ENCODE data around the gene TSC1.

- TF ChIP-seq, protein P1, sequence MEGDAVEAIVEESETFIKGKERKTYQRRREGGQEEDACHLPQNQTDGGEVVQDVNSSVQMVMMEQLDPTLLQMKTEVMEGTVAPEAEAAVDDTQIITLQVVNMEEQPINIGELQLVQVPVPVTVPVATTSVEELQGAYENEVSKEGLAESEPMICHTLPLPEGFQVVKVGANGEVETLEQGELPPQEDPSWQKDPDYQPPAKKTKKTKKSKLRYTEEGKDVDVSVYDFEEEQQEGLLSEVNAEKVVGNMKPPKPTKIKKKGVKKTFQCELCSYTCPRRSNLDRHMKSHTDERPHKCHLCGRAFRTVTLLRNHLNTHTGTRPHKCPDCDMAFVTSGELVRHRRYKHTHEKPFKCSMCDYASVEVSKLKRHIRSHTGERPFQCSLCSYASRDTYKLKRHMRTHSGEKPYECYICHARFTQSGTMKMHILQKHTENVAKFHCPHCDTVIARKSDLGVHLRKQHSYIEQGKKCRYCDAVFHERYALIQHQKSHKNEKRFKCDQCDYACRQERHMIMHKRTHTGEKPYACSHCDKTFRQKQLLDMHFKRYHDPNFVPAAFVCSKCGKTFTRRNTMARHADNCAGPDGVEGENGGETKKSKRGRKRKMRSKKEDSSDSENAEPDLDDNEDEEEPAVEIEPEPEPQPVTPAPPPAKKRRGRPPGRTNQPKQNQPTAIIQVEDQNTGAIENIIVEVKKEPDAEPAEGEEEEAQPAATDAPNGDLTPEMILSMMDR (IDR thresholded peaks at IDR 0.05): no peak
- TF ChIP-seq POLR2A (IDR thresholded peaks at IDR 0.05): no peak
These were observed 81.9 kb downstream of the TSC1 start for GRCh38 chr9:132862533-132862932.

All from uterus (tissue), 2 donors.